ENCODE data around the gene DDX59. TPM values are rescaled to one million over a fixed set of nuclear protein-coding genes. Genes with fewer than 3 reads are reported as not detected.

Gene DDX59
- polyA plus RNA-seq, 1 of the 3 experiments (the other 2 are of a cell fraction): 8.9 TPM

DNA sequence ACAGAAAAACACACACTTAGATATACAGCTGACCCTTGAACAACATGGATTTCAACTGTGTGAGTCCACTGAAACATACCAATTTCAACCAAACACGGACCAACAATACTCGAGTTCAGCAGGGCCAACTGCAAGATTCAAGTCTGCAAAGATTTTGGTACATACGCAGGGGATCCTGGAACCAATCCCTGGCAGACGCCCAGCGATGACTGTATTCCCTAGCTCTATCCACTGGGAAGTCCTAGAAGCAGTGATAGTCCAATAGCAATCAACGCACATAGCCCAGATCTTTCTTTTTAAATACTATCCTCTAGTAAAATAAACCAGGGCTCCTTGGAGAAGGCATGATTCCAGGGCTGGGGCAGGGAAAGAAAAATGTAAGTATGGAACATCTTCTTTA lies 9.0 kb downstream of the DDX59 start:
- no peak overlapping the region for H3K4me3 ChIP-seq (ENCODE audit: low read depth in 2 of 2, low read length in 1 of 2)
- no peaks in the 10 kb centered on the region for H3K4me1 ChIP-seq (ENCODE audit: control insufficient read depth in 1 of 2, insufficient read depth in 2 of 2, low read depth in 1 of 2, low read length in 1 of 2)
- ChIA-PET POLR2A (interaction anchor here (0.9 kb wide), 1 partner anchor 8 kb away, joined by 3 read pairs; no protein-coding TSS in a partner anchor), CTCF (no interaction called here)
- no peaks in the 10 kb centered on the region for H3K9me3 ChIP-seq
- peaks cover 3% of the 10 kb centered on the region for H3F3A ChIP-seq (replicated peaks; ENCODE audit: insufficient read depth)
- no peaks in the 10 kb centered on the region for H3K9me2 ChIP-seq
- 96% methylated on average over 6 of the region's 6 CpGs for WGBS (ENCODE audit: low lambda C conversion rate)
- no peaks in the 10 kb centered on the region for H3K27me3 ChIP-seq (ENCODE audit: insufficient read depth)
- TF ChIP-seq FOXJ3 (CRISPR knock-in tag; IDR thresholded peaks at IDR 0.05): no peak
- no peak for TF ChIP-seq FOSL2 (IDR thresholded peaks at IDR 0.05; ENCODE audit: borderline replicate concordance, low read depth)
- TF ChIP-seq GABPA (IDR thresholded peaks at IDR 0.05; ENCODE audit: low read depth): no peak
- TF ChIP-seq IRF3 (IDR thresholded peaks at IDR 0.05; ENCODE audit: low read depth, low read length): no peak
- TF ChIP-seq TEAD4 (IDR thresholded peaks at IDR 0.05; ENCODE audit: borderline replicate concordance, insufficient read depth): no peak
- TF ChIP-seq EP300 (IDR thresholded peaks at IDR 0.05; ENCODE audit: borderline replicate concordance in 1 of 2, low read depth in 1 of 2, low read length in 1 of 2): no peak
- TF ChIP-seq, protein P1, sequence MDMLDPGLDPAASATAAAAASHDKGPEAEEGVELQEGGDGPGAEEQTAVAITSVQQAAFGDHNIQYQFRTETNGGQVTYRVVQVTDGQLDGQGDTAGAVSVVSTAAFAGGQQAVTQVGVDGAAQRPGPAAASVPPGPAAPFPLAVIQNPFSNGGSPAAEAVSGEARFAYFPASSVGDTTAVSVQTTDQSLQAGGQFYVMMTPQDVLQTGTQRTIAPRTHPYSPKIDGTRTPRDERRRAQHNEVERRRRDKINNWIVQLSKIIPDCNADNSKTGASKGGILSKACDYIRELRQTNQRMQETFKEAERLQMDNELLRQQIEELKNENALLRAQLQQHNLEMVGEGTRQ (IDR thresholded peaks at IDR 0.05; ENCODE audit: borderline replicate concordance, low read depth, low read length): no peak
- H3K36me3 ChIP-seq (replicated peaks in 1 of 2; ENCODE audit: control insufficient read depth in 1 of 2, insufficient read depth in 2 of 2, low read length in 1 of 2): peaks cover 46 to 68% of the 10 kb centered on the region in 2 experiments
- H3K27ac ChIP-seq (ENCODE audit: low read depth in 2 of 2, low read length in 1 of 2): no peak overlapping the region
- 0 out of 2 replicates have a peak, but pooled peaks cover 3% of the 10 kb centered on the region for H3K79me2 ChIP-seq (ENCODE audit: insufficient read depth)
- DNase-seq: no peak
- H4K20me1 ChIP-seq (ENCODE audit: insufficient read depth): no peaks in the 10 kb centered on the region
- no peak overlapping the region for H3K4me2 ChIP-seq
- H3K9ac ChIP-seq: no peak overlapping the region
- no peak overlapping the region for H2AFZ ChIP-seq (ENCODE audit: low read depth)

- Histone ChIP-seq H3K27me3 (ENCODE audit: insufficient read depth) (no peaks in the 10 kb centered on the region), H3K36me3 (replicated peaks in 1 of 2; ENCODE audit: control insufficient read depth in 1 of 2, insufficient read depth in 2 of 2, low read length in 1 of 2) (peaks cover 40 to 60% of the 10 kb centered on the region in 2 experiments), H3K79me2 (ENCODE audit: insufficient read depth) (no peaks in the 10 kb centered on the region), H3F3A (replicated peaks; ENCODE audit: insufficient read depth) (peaks cover 8% of the 10 kb centered on the region), H4K20me1 (ENCODE audit: insufficient read depth) (no peaks in the 10 kb centered on the region), H3K9ac (no peak overlapping the region), H2AFZ (ENCODE audit: low read depth) (no peak overlapping the region), H3K9me3 (no peaks in the 10 kb centered on the region), H3K4me2 (no peak overlapping the region), H3K4me3 (ENCODE audit: low read depth in 2 of 2, low read length in 1 of 2) (no peak overlapping the region), H3K27ac (ENCODE audit: low read depth in 2 of 2, low read length in 1 of 2) (no peak overlapping the region), H3K9me2 (no peaks in the 10 kb centered on the region), H3K4me1 (ENCODE audit: control insufficient read depth in 1 of 2, insufficient read depth in 2 of 2, low read depth in 1 of 2, low read length in 1 of 2) (no peaks in the 10 kb centered on the region)
- DNase-seq: no peak
- POLR2A ChIA-PET: no interaction called here
- 91% methylated on average over 1 of the region's 1 CpG for WGBS (ENCODE audit: low lambda C conversion rate)
- CTCF ChIA-PET: interaction anchor here (1.3 kb wide), 1 partner anchor 38 kb away, joined by 5 read pairs; no protein-coding TSS in a partner anchor
- TF ChIP-seq FOSL2 (IDR thresholded peaks at IDR 0.05; ENCODE audit: borderline replicate concordance, low read depth) (peak; percentile 15; the same call in 1 of the 2 replicates), JUND (IDR thresholded peaks at IDR 0.05) (0 out of 2 replicates have a peak, but pooled peaks have one; percentile 2), NFIC (IDR thresholded peaks at IDR 0.05; ENCODE audit: borderline replicate concordance) (no peak)
Measured at GRCh38 chr1:200659269-200659668, 10.4 kb downstream of the DDX59 start.
